NK-92 (cell line): Measurements from ENCODE around the gene ACACB.
"Not testable (repeated sequence)": the region's sequence is repeated elsewhere in the genome, so short reads cannot be mapped to it uniquely, and the experiment has no call there.

Experiments
- DNase-seq: peaks from one replicate; lab custom pipeline; 2025; ENCODE audit not compliant: unreplicated experiment; lab: John Stamatoyannopoulos, UW

Gene ACACB

GRCh38 chr12:109170324-109170723, 53.9 kb downstream of the ACACB start:
- no peak for DNase-seq

GRCh38 chr12:109172787-109173186, 56.4 kb downstream of the ACACB start:
- not testable (repeated sequence) for DNase-seq

GRCh38 chr12:109173443-109174240, 57.3 kb downstream of the ACACB start:
- DNase-seq = no peak

GRCh38 chr12:109174468-109174867, 58.1 kb downstream of the ACACB start:
- DNase-seq = no peak

- DNase-seq = no peak
Measured at GRCh38 chr12:109178532-109178931, 62.1 kb downstream of the ACACB start.

- DNase-seq = no peak
Measured at GRCh38 chr12:109179927-109180326, 63.5 kb downstream of the ACACB start.

- DNase-seq = no peak
Measured at GRCh38 chr12:109182041-109182839, 65.9 kb downstream of the ACACB start.

GRCh38 chr12:109185441-109185840, 69.1 kb downstream of the ACACB start:
- DNase-seq = no peak

GRCh38 chr12:109186993-109187653, 70.7 kb downstream of the ACACB start:
- no peak for DNase-seq

GRCh38 chr12:109188108-109188712, 71.8 kb downstream of the ACACB start:
- DNase-seq = no peak

GRCh38 chr12:109189291-109189690, 72.9 kb downstream of the ACACB start:
- no peak for DNase-seq

- DNase-seq = no peak
Measured at GRCh38 chr12:109191621-109192250, 75.3 kb downstream of the ACACB start.

- no peak for DNase-seq
Measured at GRCh38 chr12:109192358-109192757, 76.0 kb downstream of the ACACB start.

GRCh38 chr12:109193896-109194295, 77.5 kb downstream of the ACACB start:
- no peak for DNase-seq

GRCh38 chr12:109196332-109196731, 79.9 kb downstream of the ACACB start:
- no peak for DNase-seq

GRCh38 chr12:109197327-109197726, 80.9 kb downstream of the ACACB start:
- DNase-seq = no peak

- no peak for DNase-seq
Measured at GRCh38 chr12:109199324-109199723, 82.9 kb downstream of the ACACB start.

GRCh38 chr12:109200825-109201495, 84.6 kb downstream of the ACACB start:
- no peak for DNase-seq

GRCh38 chr12:109201496-109201885, 85.1 kb downstream of the ACACB start:
- no peak for DNase-seq

GRCh38 chr12:109202770-109203169, 86.4 kb downstream of the ACACB start:
- no peak for DNase-seq
